HCT116 (cell line): ENCODE measurements around the gene PTPRQ.

Experiments used
- ATF3 ChIP-seq: IDR thresholded peaks from 2 replicates; pipeline ENCODE4 v1.6.1; 2012
- POLR2A ChIP-seq: IDR thresholded peaks from 2 replicates; pipeline ENCODE4 v1.7.0; 2011; ENCODE audit warnings: borderline replicate concordance; ENCODE audit not compliant: insufficient read depth, insufficient read length; ENCODE audit errors: extremely low read depth

- TF ChIP-seq POLR2A (no peak), ATF3 (no peak)
Measured at GRCh38 chr12:80576641-80577418, 132.8 kb downstream of the PTPRQ start.
